HG03378 (cell line): Measurements from ENCODE around the gene IL1RAPL2.
"Not testable (repeated sequence)": the region's sequence is repeated elsewhere in the genome, so short reads cannot be mapped to it uniquely, and the experiment has no call there.

Source experiments
- ATAC-seq: cut with Tn5 transposase; IDR thresholded peaks from one replicate; pipeline ENCODE4 v1.9.1; 2021; ENCODE audit warnings: mild to moderate bottlenecking, moderate library complexity; ENCODE audit not compliant: unreplicated experiment

IL1RAPL2 gene

GRCh38 chrX:105753411-105753810, 1187.4 kb downstream of the IL1RAPL2 start:
- no peak for ATAC-seq

GRCh38 chrX:105754286-105754964, 1188.4 kb downstream of the IL1RAPL2 start:
- ATAC-seq, result no peak

- no peak for ATAC-seq
These were observed 1189.1 kb downstream of the IL1RAPL2 start for GRCh38 chrX:105755109-105755508.

GRCh38 chrX:105758754-105759153, 1192.8 kb downstream of the IL1RAPL2 start:
- ATAC-seq, result no peak

GRCh38 chrX:105759598-105759997, 1193.6 kb downstream of the IL1RAPL2 start:
- no peak for ATAC-seq

GRCh38 chrX:105765691-105766090, 1199.7 kb downstream of the IL1RAPL2 start:
- ATAC-seq, result no peak

- ATAC-seq, result no peak
These were observed 1207.8 kb downstream of the IL1RAPL2 start for GRCh38 chrX:105773801-105774200.

- ATAC-seq, result no peak
These were observed 1209.7 kb downstream of the IL1RAPL2 start for GRCh38 chrX:105775679-105776078.

GRCh38 chrX:105781804-105782203, 1215.8 kb downstream of the IL1RAPL2 start:
- no peak for ATAC-seq

GRCh38 chrX:105796877-105797276, 1230.9 kb downstream of the IL1RAPL2 start:
- not testable (repeated sequence) for ATAC-seq

- ATAC-seq, result no peak
These were observed 1237.9 kb downstream of the IL1RAPL2 start for GRCh38 chrX:105803891-105804290.

GRCh38 chrX:105805655-105806054, 1239.7 kb downstream of the IL1RAPL2 start:
- ATAC-seq, result not testable (repeated sequence)

- no peak for ATAC-seq
These were observed 1250.5 kb downstream of the IL1RAPL2 start for GRCh38 chrX:105816517-105816916.
